GM04503 (cell line): ENCODE data around the gene STOM.
"Not testable (repeated sequence)": the region's sequence is repeated elsewhere in the genome, so short reads cannot be mapped to it uniquely, and the experiment has no call there.

Experiments used
- DNase-seq: peaks from one replicate; pipeline ENCODE4 v3.0.0-alpha.2; 2012; ENCODE audit warnings: low read depth

Gene STOM

GRCh38 chr9:121301881-121302286 lies 68.2 kb downstream of the STOM start:
- no peak for DNase-seq

- no peak for DNase-seq
These were observed 69.5 kb downstream of the STOM start for GRCh38 chr9:121300283-121301119.

GRCh38 chr9:121299467-121300282 lies 70.4 kb downstream of the STOM start:
- DNase-seq = no peak

- no peak for DNase-seq
These were observed 71.2 kb downstream of the STOM start for GRCh38 chr9:121298689-121299466.

GRCh38 chr9:121298016-121298538 lies 72.0 kb downstream of the STOM start:
- DNase-seq = no peak

- DNase-seq = no peak
These were observed 72.7 kb downstream of the STOM start for GRCh38 chr9:121297389-121297788.

GRCh38 chr9:121296213-121297127 lies 73.6 kb downstream of the STOM start:
- DNase-seq = no peak

- DNase-seq = no peak
These were observed 74.3 kb downstream of the STOM start for GRCh38 chr9:121295662-121296191.

GRCh38 chr9:121294866-121295661 lies 75.0 kb downstream of the STOM start:
- DNase-seq = no peak

- DNase-seq = no peak
These were observed 75.8 kb downstream of the STOM start for GRCh38 chr9:121294151-121294743.

GRCh38 chr9:121292801-121293241 lies 77.2 kb downstream of the STOM start:
- DNase-seq = no peak

- DNase-seq = no peak
These were observed 78.0 kb downstream of the STOM start for GRCh38 chr9:121292051-121292450.

- DNase-seq = not testable (repeated sequence)
These were observed 78.5 kb downstream of the STOM start for GRCh38 chr9:121291536-121291935.

- DNase-seq = no peak
These were observed 80.2 kb downstream of the STOM start for GRCh38 chr9:121289772-121290370.

- DNase-seq = no peak
These were observed 80.9 kb downstream of the STOM start for GRCh38 chr9:121289026-121289771.
